ENCODE measurements around the gene CWC22.

DNA sequence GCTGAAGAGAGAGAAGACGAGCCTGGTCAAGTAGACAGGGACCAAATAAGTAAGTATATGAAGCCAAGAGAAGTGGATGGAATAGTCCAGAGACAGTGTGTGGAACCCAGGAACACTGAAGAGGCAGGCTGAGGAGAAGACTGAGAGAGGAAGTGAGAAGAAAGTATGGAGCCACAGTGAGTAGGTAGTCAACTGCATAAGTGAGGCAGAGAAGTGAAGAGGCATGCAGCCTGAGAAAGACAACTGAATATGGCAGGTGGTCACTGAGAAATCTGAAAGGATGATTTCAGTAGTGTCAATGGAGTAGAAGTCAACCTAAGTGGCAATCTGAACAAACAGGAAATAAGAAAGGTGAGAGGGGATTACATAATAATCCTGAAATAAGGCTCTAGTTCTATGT lies 55.4 kb downstream of the CWC22 start:
- TF ChIP-seq POLR2A (IDR thresholded peaks at IDR 0.05) = no peak
- TF ChIP-seq, protein P1, sequence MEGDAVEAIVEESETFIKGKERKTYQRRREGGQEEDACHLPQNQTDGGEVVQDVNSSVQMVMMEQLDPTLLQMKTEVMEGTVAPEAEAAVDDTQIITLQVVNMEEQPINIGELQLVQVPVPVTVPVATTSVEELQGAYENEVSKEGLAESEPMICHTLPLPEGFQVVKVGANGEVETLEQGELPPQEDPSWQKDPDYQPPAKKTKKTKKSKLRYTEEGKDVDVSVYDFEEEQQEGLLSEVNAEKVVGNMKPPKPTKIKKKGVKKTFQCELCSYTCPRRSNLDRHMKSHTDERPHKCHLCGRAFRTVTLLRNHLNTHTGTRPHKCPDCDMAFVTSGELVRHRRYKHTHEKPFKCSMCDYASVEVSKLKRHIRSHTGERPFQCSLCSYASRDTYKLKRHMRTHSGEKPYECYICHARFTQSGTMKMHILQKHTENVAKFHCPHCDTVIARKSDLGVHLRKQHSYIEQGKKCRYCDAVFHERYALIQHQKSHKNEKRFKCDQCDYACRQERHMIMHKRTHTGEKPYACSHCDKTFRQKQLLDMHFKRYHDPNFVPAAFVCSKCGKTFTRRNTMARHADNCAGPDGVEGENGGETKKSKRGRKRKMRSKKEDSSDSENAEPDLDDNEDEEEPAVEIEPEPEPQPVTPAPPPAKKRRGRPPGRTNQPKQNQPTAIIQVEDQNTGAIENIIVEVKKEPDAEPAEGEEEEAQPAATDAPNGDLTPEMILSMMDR (IDR thresholded peaks at IDR 0.05) = no peak
